IgD-negative memory B cell (primary cell): ENCODE data around the gene STK32B. TPM values are rescaled to one million over a fixed set of nuclear protein-coding genes. Genes with fewer than 3 reads are reported as not detected.

Experiments used
- H3K27ac Mint-ChIP-seq, 3 donors: one replicate each; pipeline ENCODE4 v1.8.0; 2020 to 2022; ENCODE audit warnings: mild to moderate bottlenecking in 3 of 3, mixed read lengths in 3 of 3, moderate library complexity in 1 of 3
- H3K27me3 Mint-ChIP-seq: one replicate; pipeline ENCODE4 v1.8.0; 2021; ENCODE audit warnings: mixed read lengths
- H3K36me3 Mint-ChIP-seq: one replicate; pipeline ENCODE4 v1.8.0; 2020; ENCODE audit warnings: mild to moderate bottlenecking, mixed read lengths
- H3K4me1 Mint-ChIP-seq, 3 donors: one replicate each; pipeline ENCODE4 v1.8.0; 2020 to 2022; ENCODE audit warnings: mixed read lengths in 3 of 3, mild to moderate bottlenecking in 1 of 3
- H3K4me3 Mint-ChIP-seq, 4 donors: one replicate each; pipeline ENCODE4 v1.8.0; 2020 to 2022; ENCODE audit warnings: mild to moderate bottlenecking in 4 of 4, mixed read lengths in 4 of 4, moderate library complexity in 3 of 4
- H3K9me3 Mint-ChIP-seq, 3 donors: one replicate each; pipeline ENCODE4 v1.8.0; 2020 to 2021; ENCODE audit warnings: mixed read lengths in 3 of 3, mild to moderate bottlenecking in 1 of 3
- polyA plus RNA-seq: library from polyadenylated mRNA; unstranded; fragments of 300-500 nt; fragmentation: Illumina TruSeq; gene quantifications from one replicate; pipeline ENCODE4 v1.2.3, GENCODE V29; 2021

The STK32B gene
- polyA plus RNA-seq, 1 donor from 2014 or later: not detected

- H3K27ac Mint-ChIP-seq: no peak overlapping the region
- no peaks in the 10 kb centered on the region for H3K4me1 Mint-ChIP-seq
- H3K9me3 Mint-ChIP-seq: peaks cover 0 to 2% (median 0%) of the 10 kb centered on the region in 3 donors
- no peaks in the 10 kb centered on the region for H3K36me3 Mint-ChIP-seq
- no peak overlapping the region for H3K4me3 Mint-ChIP-seq
- no peaks in the 10 kb centered on the region for H3K27me3 Mint-ChIP-seq
Measured at GRCh38 chr4:5460106-5460801, 409.0 kb downstream of the STK32B start.

DNA sequence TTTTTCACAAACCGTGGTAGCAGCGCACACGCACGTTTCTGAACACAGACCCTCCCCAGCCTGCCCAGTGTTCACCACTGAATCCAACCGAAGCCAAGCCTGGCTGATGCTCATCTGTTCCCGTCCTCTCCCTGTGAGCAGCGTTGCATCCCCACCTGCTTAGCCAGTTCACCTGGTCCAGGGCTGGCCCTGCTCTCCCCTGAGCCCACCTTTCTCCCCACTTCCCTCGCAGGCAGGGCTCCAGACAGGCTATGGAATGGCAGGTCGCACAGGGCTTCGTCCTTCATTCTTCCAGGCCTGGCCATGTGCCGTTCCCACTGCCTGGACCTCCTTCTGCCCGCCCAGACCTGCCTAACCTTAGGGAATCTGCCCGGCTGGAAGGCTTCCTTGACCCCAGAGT lies 410.2 kb downstream of the STK32B start:
- Mint-ChIP-seq H3K4me3 (no peak overlapping the region), H3K9me3 (peaks cover 0 to 2% (median 0%) of the 10 kb centered on the region in 3 donors), H3K36me3 (no peaks in the 10 kb centered on the region), H3K27me3 (no peaks in the 10 kb centered on the region), H3K27ac (peak overlapping the region in 1 of 3 donors; percentile 16), H3K4me1 (no peaks in the 10 kb centered on the region)

GRCh38 chr4:5462254-5462835 lies 411.1 kb downstream of the STK32B start:
- H3K27me3 Mint-ChIP-seq: no peaks in the 10 kb centered on the region
- H3K9me3 Mint-ChIP-seq: peaks cover 0 to 2% (median 0%) of the 10 kb centered on the region in 3 donors
- no peaks in the 10 kb centered on the region for H3K4me1 Mint-ChIP-seq
- H3K27ac Mint-ChIP-seq: no peak overlapping the region
- no peaks in the 10 kb centered on the region for H3K36me3 Mint-ChIP-seq
- H3K4me3 Mint-ChIP-seq: no peak overlapping the region

- H3K4me1 Mint-ChIP-seq: no peaks in the 10 kb centered on the region
- no peaks in the 10 kb centered on the region for H3K36me3 Mint-ChIP-seq
- H3K9me3 Mint-ChIP-seq: peaks cover 0 to 2% (median 0%) of the 10 kb centered on the region in 3 donors
- H3K4me3 Mint-ChIP-seq: no peak overlapping the region
- H3K27ac Mint-ChIP-seq: no peak overlapping the region
- no peaks in the 10 kb centered on the region for H3K27me3 Mint-ChIP-seq
Measured at GRCh38 chr4:5462896-5463295, 411.6 kb downstream of the STK32B start.

GRCh38 chr4:5463361-5463760 lies 412.1 kb downstream of the STK32B start:
- H3K36me3 Mint-ChIP-seq: no peaks in the 10 kb centered on the region
- H3K27me3 Mint-ChIP-seq: no peaks in the 10 kb centered on the region
- no peak overlapping the region for H3K27ac Mint-ChIP-seq
- peaks cover 0 to 2% (median 0%) of the 10 kb centered on the region in 3 donors for H3K9me3 Mint-ChIP-seq
- no peaks in the 10 kb centered on the region for H3K4me1 Mint-ChIP-seq
- no peak overlapping the region for H3K4me3 Mint-ChIP-seq

DNA sequence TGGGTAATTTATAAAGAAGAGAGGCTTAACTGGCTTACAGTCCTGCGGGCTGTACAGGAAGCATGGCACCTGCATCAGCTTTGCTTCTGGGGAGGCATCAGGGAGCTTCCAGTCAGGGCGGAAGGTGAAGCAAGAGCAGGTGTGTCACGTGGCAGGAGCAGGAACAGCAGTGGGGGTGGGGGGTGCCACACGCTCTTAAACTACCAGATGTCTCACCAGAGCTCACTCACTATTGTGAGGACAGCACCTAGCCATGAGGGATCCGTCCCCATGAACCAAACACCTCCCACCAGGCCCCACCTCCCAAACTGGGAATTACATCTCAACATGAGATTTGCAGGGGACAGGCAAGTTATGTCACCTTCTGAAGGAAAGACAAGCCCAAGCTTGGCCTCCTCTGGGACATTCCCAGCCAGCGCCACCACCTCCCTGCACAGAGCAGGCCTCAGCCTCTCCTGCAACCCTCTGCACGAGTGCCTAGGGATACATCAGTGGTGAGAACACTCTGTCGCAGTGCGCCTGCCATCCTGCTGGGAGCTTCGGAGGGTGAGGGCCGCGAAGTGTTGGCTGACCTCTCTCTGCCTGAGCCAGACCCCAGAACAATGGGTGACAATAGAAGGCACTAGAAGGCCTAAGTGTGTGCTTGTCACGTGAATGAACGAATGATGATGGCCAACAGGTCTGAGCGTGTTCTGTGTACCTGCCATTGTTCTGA lies 412.8 kb downstream of the STK32B start:
- Mint-ChIP-seq H3K27me3 (no peaks in the 10 kb centered on the region), H3K9me3 (peaks cover 0 to 2% (median 0%) of the 10 kb centered on the region in 3 donors), H3K27ac (no peak overlapping the region), H3K4me1 (no peaks in the 10 kb centered on the region), H3K36me3 (no peaks in the 10 kb centered on the region), H3K4me3 (no peak overlapping the region)

GRCh38 chr4:5465529-5465928 lies 414.2 kb downstream of the STK32B start:
- Mint-ChIP-seq H3K4me3 (no peak overlapping the region), H3K9me3 (peaks cover 0 to 2% (median 0%) of the 10 kb centered on the region in 3 donors), H3K27me3 (no peaks in the 10 kb centered on the region), H3K27ac (no peak overlapping the region), H3K4me1 (no peaks in the 10 kb centered on the region), H3K36me3 (no peaks in the 10 kb centered on the region)

DNA sequence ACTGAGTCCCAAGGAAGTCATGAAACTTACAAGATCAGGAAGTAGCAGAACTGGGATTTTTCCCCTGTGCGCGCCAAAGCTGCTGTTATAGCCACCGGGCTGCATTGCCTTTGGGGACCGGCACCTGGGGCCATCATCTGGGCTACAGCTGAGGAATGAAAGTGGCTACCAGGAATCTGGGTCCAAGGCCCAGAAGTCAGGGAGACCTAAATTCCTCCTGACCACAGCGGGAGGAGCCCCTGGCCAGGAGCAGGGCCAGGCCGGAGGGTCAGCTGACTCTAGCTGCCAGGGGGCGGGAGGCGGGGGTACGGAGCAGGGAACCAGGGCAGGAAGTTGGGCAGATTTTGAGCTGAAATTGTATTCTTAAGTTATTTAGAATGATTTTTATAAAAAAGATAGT lies 414.7 kb downstream of the STK32B start:
- peaks cover 0 to 2% (median 0%) of the 10 kb centered on the region in 3 donors for H3K9me3 Mint-ChIP-seq
- H3K27ac Mint-ChIP-seq: no peak overlapping the region
- H3K4me3 Mint-ChIP-seq: no peak overlapping the region
- no peaks in the 10 kb centered on the region for H3K36me3 Mint-ChIP-seq
- H3K4me1 Mint-ChIP-seq: no peaks in the 10 kb centered on the region
- no peaks in the 10 kb centered on the region for H3K27me3 Mint-ChIP-seq

DNA sequence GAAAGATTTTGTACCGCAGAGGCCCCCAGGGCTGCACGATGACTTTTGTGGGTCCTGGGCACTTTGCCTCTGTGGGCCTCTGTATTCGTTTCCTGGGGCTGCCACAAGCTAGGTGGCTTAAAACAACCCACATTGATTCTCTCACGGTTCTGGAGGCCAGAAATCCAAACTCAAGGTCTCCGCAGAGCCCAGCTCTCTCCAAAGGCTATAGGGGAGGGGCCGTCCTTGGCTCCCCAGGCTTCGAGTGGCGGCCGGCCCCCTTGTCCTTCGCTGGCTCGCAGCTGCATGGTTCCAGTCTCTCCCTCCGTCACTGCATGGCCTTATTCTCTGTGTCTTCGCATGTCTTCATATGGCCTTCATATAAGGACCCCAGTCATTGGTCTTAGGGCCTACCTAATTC lies 415.8 kb downstream of the STK32B start:
- peaks cover 0 to 4% (median 0%) of the 10 kb centered on the region in 3 donors for H3K9me3 Mint-ChIP-seq
- H3K4me3 Mint-ChIP-seq: no peak overlapping the region
- no peak overlapping the region for H3K27ac Mint-ChIP-seq
- no peaks in the 10 kb centered on the region for H3K36me3 Mint-ChIP-seq
- H3K27me3 Mint-ChIP-seq: no peaks in the 10 kb centered on the region
- no peaks in the 10 kb centered on the region for H3K4me1 Mint-ChIP-seq

- Mint-ChIP-seq H3K4me3 (no peak overlapping the region), H3K27ac (no peak overlapping the region), H3K9me3 (peaks cover 0 to 2% (median 0%) of the 10 kb centered on the region in 3 donors), H3K27me3 (no peaks in the 10 kb centered on the region), H3K36me3 (no peaks in the 10 kb centered on the region), H3K4me1 (no peaks in the 10 kb centered on the region)
Measured at GRCh38 chr4:5469151-5469775, 418.0 kb downstream of the STK32B start.

GRCh38 chr4:5469861-5470260 lies 418.6 kb downstream of the STK32B start:
- no peaks in the 10 kb centered on the region for H3K36me3 Mint-ChIP-seq
- no peaks in the 10 kb centered on the region for H3K4me1 Mint-ChIP-seq
- H3K27ac Mint-ChIP-seq: no peak overlapping the region
- H3K9me3 Mint-ChIP-seq: peaks cover 0 to 2% (median 0%) of the 10 kb centered on the region in 3 donors
- no peaks in the 10 kb centered on the region for H3K27me3 Mint-ChIP-seq
- H3K4me3 Mint-ChIP-seq: no peak overlapping the region

DNA sequence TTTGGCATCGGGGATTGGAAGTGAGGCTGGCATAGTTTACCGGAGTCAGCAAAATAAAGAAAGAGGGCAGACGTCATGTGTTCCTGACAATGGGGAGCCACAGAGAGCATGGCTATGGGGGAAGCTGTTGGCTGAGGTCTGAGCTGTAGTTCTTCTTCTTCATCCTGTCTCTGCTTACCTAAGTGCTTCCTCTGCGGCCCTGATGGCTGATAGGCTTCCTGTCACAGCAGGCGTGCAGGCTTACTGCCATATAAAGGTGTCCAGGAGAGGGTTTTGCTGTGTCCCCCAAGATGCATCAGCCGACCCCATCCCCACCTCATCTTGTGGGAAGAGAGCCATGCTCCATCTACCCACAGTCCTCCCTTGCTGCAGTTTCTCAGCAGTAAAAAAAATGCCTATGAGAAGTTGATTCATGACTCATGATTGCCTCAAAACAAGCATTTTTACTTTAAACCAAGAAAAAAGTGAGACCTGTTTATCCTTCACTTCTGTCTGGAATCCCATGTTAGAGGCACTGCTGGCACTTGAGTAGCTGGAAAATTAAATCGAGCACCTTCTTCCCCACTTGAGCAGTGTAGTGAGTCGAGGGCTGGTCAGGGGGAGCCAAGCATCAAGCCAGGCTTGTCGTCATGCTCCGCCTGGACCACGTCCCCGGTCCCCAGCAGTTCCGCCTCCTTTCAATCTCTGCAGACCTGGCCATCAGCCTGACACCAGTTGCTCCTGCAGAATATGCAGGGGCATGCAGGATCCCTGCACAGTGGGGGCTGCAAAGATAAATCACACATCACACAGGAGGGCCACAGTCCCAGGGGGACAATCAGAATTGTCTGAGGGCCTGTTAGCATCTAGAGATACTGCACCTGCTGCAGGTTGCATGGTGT lies 419.3 kb downstream of the STK32B start:
- Mint-ChIP-seq H3K27me3 (no peaks in the 10 kb centered on the region), H3K4me3 (no peak overlapping the region), H3K27ac (no peak overlapping the region), H3K4me1 (no peaks in the 10 kb centered on the region), H3K9me3 (peaks cover 0 to 2% (median 0%) of the 10 kb centered on the region in 3 donors), H3K36me3 (no peaks in the 10 kb centered on the region)

- Mint-ChIP-seq H3K4me1 (no peaks in the 10 kb centered on the region), H3K27me3 (no peaks in the 10 kb centered on the region), H3K27ac (no peak overlapping the region), H3K9me3 (peaks cover 0 to 2% (median 0%) of the 10 kb centered on the region in 3 donors), H3K4me3 (no peak overlapping the region), H3K36me3 (no peaks in the 10 kb centered on the region)
Measured at GRCh38 chr4:5471206-5471605, 419.9 kb downstream of the STK32B start.

- Mint-ChIP-seq H3K27ac (no peak overlapping the region), H3K27me3 (no peaks in the 10 kb centered on the region), H3K4me1 (no peaks in the 10 kb centered on the region), H3K36me3 (no peaks in the 10 kb centered on the region), H3K9me3 (peaks cover 0 to 2% (median 0%) of the 10 kb centered on the region in 3 donors), H3K4me3 (no peak overlapping the region)
Measured at GRCh38 chr4:5471691-5472090, 420.4 kb downstream of the STK32B start.
